ENCODE data around the gene E4F1. TPM values are rescaled to one million over a fixed set of nuclear protein-coding genes. Genes with fewer than 3 reads are reported as not detected.
A peak's percentile ranks its signal among the peaks of the same experiment; 100 is the strongest.

The E4F1 gene
- total and polyA plus RNA-seq, 4 donors = 4.4 to 19.1 (median 13.7) TPM

DNA sequence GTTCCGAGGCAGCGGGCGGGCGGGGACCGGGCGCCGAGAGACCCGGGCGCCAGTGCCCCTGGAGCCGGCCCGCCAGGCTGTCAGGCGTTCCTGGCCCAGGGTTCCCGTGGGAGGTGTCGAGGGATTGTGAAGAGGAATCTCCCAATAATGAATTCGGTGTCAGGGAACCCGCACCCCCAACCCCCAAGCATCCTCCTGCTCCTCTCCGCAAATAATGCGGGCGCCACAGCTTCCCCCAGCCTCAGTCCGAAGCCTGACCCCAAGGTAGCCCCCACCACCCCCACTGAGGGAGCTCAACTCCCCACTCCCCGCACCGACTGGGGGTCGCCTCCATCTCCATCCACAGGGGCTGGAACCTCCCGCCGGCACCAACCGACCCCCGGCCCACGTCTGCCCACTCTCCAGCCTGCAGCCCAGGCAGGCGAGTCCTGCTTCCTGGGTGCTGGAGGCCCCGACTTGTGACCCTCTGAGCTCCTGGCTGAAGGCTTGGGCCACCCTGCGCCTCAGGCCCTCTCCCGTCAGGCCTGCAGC is 26.3 kb upstream of the E4F1 start:
- peaks cover 0 to 2% (median 0%) of the 10 kb centered on the region in 4 donors for H3K27me3 ChIP-seq (ENCODE audit: control insufficient read depth in 4 of 4, insufficient read depth in 4 of 4, low read length in 3 of 4)
- peak overlapping the region in 1 of 3 donors; percentile 56 for H3K4me3 ChIP-seq (ENCODE audit: low read depth in 1 of 3, low read length in 3 of 3)

DNA sequence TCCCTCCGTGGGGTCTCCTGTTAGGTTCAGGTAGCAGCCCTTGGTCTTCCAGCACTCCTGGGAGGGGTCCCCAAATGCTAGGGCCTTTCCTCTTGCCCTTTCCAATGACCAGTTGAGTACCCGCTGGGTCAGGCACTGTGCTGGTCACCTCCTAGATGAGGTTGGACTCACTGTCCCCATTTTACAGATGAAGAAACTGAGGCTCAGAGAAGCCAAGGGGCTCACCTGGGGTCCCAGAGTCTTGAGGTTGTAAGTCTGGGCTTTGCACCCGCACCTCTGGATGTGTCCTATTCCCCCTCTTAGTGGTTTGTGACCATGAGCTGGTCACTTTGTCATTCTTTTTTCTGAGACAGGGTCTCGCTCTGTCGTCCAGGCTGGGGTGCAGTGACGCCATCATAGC is 25.6 kb upstream of the E4F1 start:
- H3K9ac ChIP-seq (ENCODE audit: low read depth in 1 of 2, low read length in 2 of 2) = no peak overlapping the region
- no peak overlapping the region for H3K4me3 ChIP-seq (ENCODE audit: low read depth in 1 of 3, low read length in 3 of 3)
- H3K4me1 ChIP-seq (ENCODE audit: control insufficient read depth in 4 of 4, insufficient read depth in 4 of 4, low read length in 3 of 4) = peaks cover 2 to 11% (median 4%) of the 10 kb centered on the region in 4 donors
- no peaks in the 10 kb centered on the region for H3K36me3 ChIP-seq (ENCODE audit: control insufficient read depth in 4 of 4, insufficient read depth in 3 of 4, low read depth in 1 of 4, low read length in 3 of 4)
- H3K27me3 ChIP-seq (ENCODE audit: control insufficient read depth in 4 of 4, insufficient read depth in 4 of 4, low read length in 3 of 4) = peaks cover 0 to 2% (median 0%) of the 10 kb centered on the region in 4 donors
- H3K27ac ChIP-seq (ENCODE audit: low read depth in 1 of 2, low read length in 2 of 2) = no peak overlapping the region
- no peaks in the 10 kb centered on the region for H3K9me3 ChIP-seq (ENCODE audit: control insufficient read depth in 4 of 4, low read length in 3 of 4)
- DNase-seq (ENCODE audit: low spot score) = no peak
- 82% methylated on average over 6 of the region's 6 CpGs for WGBS
- TF ChIP-seq GABPA (IDR thresholded peaks at IDR 0.05 in 1 of 2, conservative IDR thresholded peaks at IDR 0.05 in 1 of 2) = no peak
- TF ChIP-seq, protein P1, sequence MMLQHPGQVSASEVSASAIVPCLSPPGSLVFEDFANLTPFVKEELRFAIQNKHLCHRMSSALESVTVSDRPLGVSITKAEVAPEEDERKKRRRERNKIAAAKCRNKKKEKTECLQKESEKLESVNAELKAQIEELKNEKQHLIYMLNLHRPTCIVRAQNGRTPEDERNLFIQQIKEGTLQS (IDR thresholded peaks at IDR 0.05) = no peak
- TF ChIP-seq, protein P2, sequence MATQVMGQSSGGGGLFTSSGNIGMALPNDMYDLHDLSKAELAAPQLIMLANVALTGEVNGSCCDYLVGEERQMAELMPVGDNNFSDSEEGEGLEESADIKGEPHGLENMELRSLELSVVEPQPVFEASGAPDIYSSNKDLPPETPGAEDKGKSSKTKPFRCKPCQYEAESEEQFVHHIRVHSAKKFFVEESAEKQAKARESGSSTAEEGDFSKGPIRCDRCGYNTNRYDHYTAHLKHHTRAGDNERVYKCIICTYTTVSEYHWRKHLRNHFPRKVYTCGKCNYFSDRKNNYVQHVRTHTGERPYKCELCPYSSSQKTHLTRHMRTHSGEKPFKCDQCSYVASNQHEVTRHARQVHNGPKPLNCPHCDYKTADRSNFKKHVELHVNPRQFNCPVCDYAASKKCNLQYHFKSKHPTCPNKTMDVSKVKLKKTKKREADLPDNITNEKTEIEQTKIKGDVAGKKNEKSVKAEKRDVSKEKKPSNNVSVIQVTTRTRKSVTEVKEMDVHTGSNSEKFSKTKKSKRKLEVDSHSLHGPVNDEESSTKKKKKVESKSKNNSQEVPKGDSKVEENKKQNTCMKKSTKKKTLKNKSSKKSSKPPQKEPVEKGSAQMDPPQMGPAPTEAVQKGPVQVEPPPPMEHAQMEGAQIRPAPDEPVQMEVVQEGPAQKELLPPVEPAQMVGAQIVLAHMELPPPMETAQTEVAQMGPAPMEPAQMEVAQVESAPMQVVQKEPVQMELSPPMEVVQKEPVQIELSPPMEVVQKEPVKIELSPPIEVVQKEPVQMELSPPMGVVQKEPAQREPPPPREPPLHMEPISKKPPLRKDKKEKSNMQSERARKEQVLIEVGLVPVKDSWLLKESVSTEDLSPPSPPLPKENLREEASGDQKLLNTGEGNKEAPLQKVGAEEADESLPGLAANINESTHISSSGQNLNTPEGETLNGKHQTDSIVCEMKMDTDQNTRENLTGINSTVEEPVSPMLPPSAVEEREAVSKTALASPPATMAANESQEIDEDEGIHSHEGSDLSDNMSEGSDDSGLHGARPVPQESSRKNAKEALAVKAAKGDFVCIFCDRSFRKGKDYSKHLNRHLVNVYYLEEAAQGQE (IDR thresholded peaks at IDR 0.05) = no peak
- no peak for TF ChIP-seq EGR1 (IDR thresholded peaks at IDR 0.05; ENCODE audit: low read depth in 2 of 2)
- no peak for TF ChIP-seq JUND (IDR thresholded peaks at IDR 0.05)
- TF ChIP-seq HNF4A (conservative IDR thresholded peaks at IDR 0.05) = no peak
- TF ChIP-seq RXRA (IDR thresholded peaks at IDR 0.05) = no peak
- no peak for TF ChIP-seq HNF4G (IDR thresholded peaks at IDR 0.05)
- no peak for TF ChIP-seq TAF1 (conservative IDR thresholded peaks at IDR 0.05)
- no peak for TF ChIP-seq YY1 (IDR thresholded peaks at IDR 0.05)
- TF ChIP-seq SP1 (IDR thresholded peaks at IDR 0.05) = no peak
- TF ChIP-seq, protein P3, sequence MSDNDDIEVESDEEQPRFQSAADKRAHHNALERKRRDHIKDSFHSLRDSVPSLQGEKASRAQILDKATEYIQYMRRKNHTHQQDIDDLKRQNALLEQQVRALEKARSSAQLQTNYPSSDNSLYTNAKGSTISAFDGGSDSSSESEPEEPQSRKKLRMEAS (IDR thresholded peaks at IDR 0.05) = no peak
- TF ChIP-seq ZBTB33 (IDR thresholded peaks at IDR 0.05) = no peak
- no peak for TF ChIP-seq FOXA1 (IDR thresholded peaks at IDR 0.05)
- TF ChIP-seq CTCF (IDR thresholded peaks at IDR 0.05; ENCODE audit: low read depth, low read length, missing input control) = no peak

More for the DNA sequence above, 26.3 kb upstream of the E4F1 start:
- Histone ChIP-seq H3K9me3 (ENCODE audit: control insufficient read depth in 4 of 4, low read length in 3 of 4) (no peaks in the 10 kb centered on the region), H3K27ac (ENCODE audit: low read depth in 1 of 2, low read length in 2 of 2) (no peak overlapping the region), H3K4me1 (ENCODE audit: control insufficient read depth in 4 of 4, insufficient read depth in 4 of 4, low read length in 3 of 4) (peaks cover 2 to 11% (median 4%) of the 10 kb centered on the region in 4 donors), H3K36me3 (ENCODE audit: control insufficient read depth in 4 of 4, insufficient read depth in 3 of 4, low read depth in 1 of 4, low read length in 3 of 4) (no peaks in the 10 kb centered on the region), H3K9ac (ENCODE audit: low read depth in 1 of 2, low read length in 2 of 2) (no peak overlapping the region)
- TF ChIP-seq YY1 (IDR thresholded peaks at IDR 0.05) = no peak
- TF ChIP-seq ZBTB33 (IDR thresholded peaks at IDR 0.05) = no peak
- TF ChIP-seq JUND (IDR thresholded peaks at IDR 0.05) = no peak
- no peak for TF ChIP-seq FOXA2 (IDR thresholded peaks at IDR 0.05)
- no peak for TF ChIP-seq HNF4A (conservative IDR thresholded peaks at IDR 0.05)
- no peak for TF ChIP-seq RXRA (IDR thresholded peaks at IDR 0.05)
- TF ChIP-seq, protein P1 (IDR thresholded peaks at IDR 0.05) = no peak
- no peak for TF ChIP-seq GABPA (IDR thresholded peaks at IDR 0.05 in 1 of 2, conservative IDR thresholded peaks at IDR 0.05 in 1 of 2)
- TF ChIP-seq, protein P3 (IDR thresholded peaks at IDR 0.05) = no peak
- TF ChIP-seq RAD21 (IDR thresholded peaks at IDR 0.05) = no peak
- no peak for TF ChIP-seq TAF1 (conservative IDR thresholded peaks at IDR 0.05)
- TF ChIP-seq HNF4G (IDR thresholded peaks at IDR 0.05) = no peak
- TF ChIP-seq NR2F2 (IDR thresholded peaks at IDR 0.05) = no peak
- no peak for TF ChIP-seq FOXA1 (IDR thresholded peaks at IDR 0.05)
- WGBS = 35% methylated on average over 32 of the region's 32 CpGs
- no peak for DNase-seq (ENCODE audit: low spot score)
